Measurements from ENCODE around the gene MTX3.
A peak's percentile ranks its signal among the peaks of the same experiment; 100 is the strongest.

- TF ChIP-seq CTCF (IDR thresholded peaks at IDR 0.05) (no peak), POLR2AphosphoS5 (IDR thresholded peaks at IDR 0.05) (peak; percentile 69 to 78)
Measured at GRCh38 chr5:79990598-79991507, at the start of gene MTX3.
